Measurements from ENCODE around the gene ARHGAP26.
"Not testable (repeated sequence)": the region's sequence is repeated elsewhere in the genome, so short reads cannot be mapped to it uniquely, and the experiment has no call there.

ARHGAP26 gene

GRCh38 chr5:143199161-143199560 is 429.0 kb downstream of the ARHGAP26 start:
- DNase-seq (ENCODE audit: low read depth in 2 of 3, low spot score in 1 of 3): no peak

DNA sequence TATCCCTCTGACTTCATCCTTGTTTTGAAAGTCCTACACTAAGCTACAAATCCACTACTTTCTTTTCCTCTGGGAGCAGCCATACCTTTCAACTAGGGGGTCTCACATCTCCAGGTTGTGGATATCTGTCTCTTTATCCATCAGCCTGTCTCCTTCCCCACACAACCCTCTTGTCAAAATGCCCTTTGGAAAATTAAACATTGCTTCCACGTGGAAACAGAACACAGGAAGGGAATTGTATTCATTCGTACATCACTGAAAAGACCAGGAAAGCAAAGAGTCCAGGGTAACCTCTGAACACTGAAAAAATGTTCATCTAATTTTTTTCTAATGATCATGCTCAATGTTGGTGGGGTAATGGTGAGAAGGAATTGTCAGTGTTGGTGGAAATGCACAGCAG is 429.7 kb downstream of the ARHGAP26 start:
- no peak for DNase-seq (ENCODE audit: low read depth in 2 of 3, low spot score in 1 of 3)

DNA sequence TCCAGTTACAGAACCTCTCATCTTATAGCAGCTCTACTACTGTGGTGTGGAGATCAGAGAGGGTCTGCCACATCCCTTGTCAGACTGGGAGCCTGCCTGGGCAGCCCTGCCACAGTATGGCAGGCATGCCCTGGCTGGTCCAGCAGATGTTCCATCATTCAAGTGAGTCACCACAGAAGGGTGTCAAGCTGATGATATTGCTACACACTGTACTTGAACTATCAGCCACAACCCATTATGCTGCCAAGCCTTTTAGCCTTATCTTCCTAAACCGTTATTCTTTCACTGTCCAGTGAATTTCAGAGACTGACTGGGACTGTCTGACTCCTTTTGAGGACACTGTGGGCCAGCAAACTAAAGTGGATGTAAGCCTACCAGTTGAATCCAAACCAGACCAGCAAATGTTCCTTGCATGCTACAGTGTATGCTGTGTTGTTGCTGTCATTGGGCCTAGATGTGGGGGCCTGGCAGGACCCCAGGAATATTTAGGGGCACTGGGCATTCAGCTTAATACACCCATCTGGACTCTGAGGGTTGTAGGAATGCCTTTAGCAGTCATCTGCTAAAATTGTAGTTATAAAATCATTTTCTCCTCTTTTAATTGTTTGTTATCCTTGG is 430.7 kb downstream of the ARHGAP26 start:
- DNase-seq (ENCODE audit: low read depth in 2 of 3, low spot score in 1 of 3): no peak

GRCh38 chr5:143201589-143201988 is 431.4 kb downstream of the ARHGAP26 start:
- DNase-seq (ENCODE audit: low read depth in 2 of 3, low spot score in 1 of 3): no peak

DNA sequence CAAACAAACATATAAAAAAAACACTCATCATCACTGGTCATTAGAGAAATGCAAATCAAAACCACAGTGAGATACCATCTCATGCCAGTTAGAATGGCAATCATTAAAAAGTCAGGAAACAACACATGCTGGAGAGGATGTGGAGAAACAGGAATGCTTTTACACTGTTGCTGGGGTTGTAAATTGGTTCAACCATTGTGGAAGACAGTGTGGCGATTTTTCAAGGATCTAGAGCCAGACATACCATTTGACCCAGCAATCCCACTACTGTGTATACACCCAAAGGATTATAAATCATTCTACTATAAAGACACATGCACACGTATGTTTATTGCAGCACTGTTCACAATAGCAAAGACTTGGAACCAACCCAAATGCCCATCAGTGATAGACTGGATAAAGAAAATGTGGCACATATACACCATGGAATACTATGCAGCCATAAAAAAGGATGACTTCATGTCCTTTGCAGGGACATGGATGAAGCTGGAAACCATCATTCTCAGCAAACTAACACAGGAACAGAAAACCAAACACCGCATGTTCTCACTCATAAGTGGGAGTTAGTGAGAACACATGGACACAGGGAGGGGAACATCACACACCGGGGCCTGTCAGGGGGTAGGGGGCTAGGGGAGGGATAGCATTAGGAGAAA is 433.3 kb downstream of the ARHGAP26 start:
- not testable (repeated sequence) for DNase-seq (ENCODE audit: low read depth in 2 of 3, low spot score in 1 of 3)

DNA sequence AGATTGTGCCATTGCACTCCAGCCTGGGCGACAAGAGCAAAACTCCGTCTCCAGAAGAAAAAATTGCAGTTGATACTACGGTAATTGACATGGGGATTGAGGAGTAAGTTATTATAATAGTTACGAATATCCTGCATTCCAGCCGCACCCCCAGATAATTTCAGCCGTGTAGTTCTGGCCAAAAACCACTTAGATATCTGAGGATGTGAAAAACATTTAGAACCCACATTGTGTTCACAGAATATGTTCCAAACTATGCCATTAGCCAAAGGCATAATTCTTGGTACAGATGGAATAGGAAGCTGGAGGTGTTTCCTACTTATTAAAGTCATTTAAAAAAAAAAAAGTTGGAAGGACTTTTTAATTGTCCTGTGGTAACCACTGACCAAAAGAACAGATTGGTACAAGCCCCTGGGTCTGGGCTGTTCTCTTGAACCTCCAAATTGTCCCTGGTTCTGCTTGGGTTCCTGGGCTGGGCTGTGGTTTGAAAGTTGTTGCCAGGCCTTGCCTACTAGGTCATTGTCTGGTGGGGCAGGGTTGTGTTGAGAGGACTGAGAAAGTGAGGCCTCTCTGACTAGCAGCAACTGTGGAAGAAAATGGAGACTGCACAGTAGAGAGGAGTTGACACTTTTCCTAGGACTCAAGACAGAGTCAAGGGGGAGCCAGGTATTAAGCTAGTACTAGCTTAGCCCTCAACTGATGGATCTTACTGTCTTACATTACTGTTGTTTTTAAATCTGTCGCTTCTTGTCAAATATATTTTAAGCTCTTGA is 434.5 kb downstream of the ARHGAP26 start:
- DNase-seq (ENCODE audit: low read depth in 2 of 3, low spot score in 1 of 3): no peak

DNA sequence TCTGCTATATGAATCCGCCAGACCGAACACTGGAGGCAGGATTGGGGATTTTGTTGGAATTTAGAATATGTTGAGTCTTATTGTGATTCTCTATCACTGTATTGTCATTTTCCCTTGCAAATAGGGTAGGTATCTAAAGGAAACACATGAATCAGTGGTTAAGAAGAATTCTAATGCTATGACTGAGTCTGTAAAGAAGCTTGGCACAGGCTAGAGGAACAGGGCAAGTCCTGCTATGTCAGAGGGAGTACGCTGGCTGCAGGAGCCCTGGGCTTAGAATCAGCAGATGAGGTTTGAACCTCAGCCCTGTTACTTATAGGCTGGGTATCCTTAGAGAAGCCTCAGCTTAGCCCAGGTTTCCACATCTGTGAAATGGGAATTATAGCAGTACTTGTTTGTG is 435.2 kb downstream of the ARHGAP26 start:
- DNase-seq (ENCODE audit: low read depth in 2 of 3, low spot score in 1 of 3): no peak

DNA sequence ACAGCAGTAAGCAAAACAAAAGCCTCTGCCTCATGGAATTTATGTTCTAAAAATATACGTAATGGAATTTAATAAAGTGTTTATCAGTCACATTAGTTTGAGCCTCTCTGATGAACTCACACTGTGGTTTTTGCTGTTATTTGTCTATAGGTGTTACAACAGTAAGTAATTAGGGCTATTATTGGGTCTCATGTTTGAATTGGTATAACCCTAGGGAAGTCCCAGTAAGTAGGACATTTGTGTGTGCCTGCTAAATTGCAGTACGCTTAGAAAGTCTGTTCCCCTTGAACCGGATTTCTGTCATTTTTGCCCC is 435.7 kb downstream of the ARHGAP26 start:
- no peak for DNase-seq (ENCODE audit: low read depth in 2 of 3, low spot score in 1 of 3)

DNA sequence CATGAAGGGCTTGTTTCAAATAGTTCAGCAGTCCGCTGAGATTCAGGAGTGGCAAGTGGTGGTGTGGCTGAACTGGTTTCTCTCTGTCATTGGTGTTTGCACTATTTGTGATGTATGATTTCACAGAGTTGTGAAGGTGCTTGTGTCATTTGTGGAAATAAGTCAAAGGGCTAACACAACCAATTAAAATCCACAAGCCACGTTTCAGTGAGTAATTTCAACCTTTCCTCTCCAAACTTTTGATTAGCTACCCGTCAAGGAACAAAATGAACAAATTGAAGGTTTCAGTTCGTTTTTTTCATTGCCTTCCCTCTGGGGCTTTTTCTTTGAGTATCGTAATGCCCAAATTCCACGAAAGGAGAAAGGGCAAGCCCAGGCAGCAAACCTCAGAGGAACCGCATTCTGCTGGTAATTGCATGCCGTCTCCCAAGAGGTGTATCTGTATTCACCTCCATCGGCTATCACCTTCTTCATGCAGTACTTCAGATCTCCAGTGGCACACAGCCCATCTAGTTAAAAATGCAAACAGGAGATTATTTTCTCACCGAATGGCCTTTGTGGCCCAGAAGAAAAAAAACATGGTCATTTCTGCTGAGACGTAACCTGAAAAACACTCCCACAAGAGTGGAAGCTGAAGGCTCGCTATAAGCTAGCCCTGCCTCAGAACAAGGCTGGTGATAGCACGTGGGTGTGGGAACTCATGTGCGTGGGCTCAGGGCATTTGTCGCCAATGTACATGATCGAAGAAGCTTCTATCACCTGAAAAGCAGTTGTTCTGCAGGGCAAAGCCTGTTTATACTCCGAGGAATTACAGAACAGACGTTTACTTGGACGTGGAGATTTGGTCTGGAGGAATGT is 436.2 kb downstream of the ARHGAP26 start:
- no peak for DNase-seq (ENCODE audit: low read depth in 2 of 3, low spot score in 1 of 3)

GRCh38 chr5:143207058-143207457 is 436.9 kb downstream of the ARHGAP26 start:
- no peak for DNase-seq (ENCODE audit: low read depth in 2 of 3, low spot score in 1 of 3)

- no peak for DNase-seq (ENCODE audit: low read depth in 2 of 3, low spot score in 1 of 3)
Observed at GRCh38 chr5:143207563-143208364, 437.6 kb downstream of the ARHGAP26 start.

- DNase-seq (ENCODE audit: low read depth in 2 of 3, low spot score in 1 of 3): no peak
Observed at GRCh38 chr5:143208365-143208641, 438.1 kb downstream of the ARHGAP26 start.

DNA sequence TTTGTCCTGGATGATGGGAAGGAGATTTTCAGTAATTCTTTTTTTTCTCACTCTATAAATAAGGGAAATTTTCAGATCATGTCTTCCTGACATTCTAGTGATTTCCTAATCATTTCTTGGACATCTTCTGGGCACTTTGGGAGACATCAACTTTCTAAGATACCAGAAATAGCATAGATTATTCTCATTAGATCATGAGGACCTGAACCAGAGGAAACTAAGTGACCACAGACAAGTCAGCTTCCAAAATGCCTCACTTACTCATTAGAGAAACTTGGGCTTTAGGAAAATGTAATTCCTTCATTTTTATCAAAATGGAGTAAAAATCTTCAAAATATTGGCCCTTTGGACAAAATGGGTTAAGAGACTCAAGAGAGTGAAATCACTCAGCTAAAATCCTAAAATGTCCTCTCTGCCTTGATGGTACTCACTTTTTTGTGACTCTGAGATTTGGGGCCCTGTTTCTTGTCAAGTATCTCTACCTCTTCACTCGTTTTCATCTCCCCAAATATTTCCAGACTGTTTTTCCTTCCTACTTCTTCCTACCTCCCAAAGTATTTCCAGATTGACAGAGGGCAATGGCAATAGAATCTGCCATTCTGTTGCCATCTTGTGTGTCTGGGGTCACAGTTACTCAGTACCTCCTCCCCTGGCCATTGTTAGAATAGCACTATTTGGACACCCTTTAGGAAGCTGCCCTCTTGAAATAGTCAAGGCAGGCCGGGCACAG is 438.8 kb downstream of the ARHGAP26 start:
- DNase-seq (ENCODE audit: low read depth in 2 of 3, low spot score in 1 of 3): no peak

- DNase-seq (ENCODE audit: low read depth in 2 of 3, low spot score in 1 of 3): no peak
Observed at GRCh38 chr5:143209881-143210395, 439.8 kb downstream of the ARHGAP26 start.

- no peak for DNase-seq (ENCODE audit: low read depth in 2 of 3, low spot score in 1 of 3)
Observed at GRCh38 chr5:143210576-143210975, 440.4 kb downstream of the ARHGAP26 start.

GRCh38 chr5:143212261-143212660 is 442.1 kb downstream of the ARHGAP26 start:
- DNase-seq (ENCODE audit: low read depth in 2 of 3, low spot score in 1 of 3): no peak

GRCh38 chr5:143213231-143213850 is 443.2 kb downstream of the ARHGAP26 start:
- DNase-seq (ENCODE audit: low read depth in 2 of 3, low spot score in 1 of 3): no peak

DNA sequence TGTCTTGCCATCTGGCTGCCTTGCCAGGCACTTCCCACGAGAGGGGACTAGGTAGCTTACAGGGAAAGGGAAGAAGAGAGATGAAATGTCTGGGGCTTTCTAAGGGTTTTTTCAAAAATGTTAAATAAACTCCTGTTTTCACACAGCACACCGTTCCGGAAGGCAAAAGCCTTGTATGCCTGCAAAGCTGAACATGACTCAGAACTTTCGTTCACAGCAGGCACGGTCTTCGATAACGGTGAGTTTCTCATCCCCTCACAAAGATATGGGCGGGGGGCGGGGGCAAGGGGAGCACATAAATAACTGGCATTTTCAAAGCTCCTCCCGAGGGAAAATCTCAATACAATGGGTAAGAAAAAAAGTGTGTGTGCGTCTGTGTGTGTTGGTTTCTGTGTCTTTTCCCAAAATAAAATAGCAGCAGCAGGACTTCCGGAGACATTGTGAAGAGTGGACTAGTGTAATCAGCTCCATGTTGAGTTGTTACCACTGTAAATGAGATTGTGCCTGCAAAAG is 443.7 kb downstream of the ARHGAP26 start:
- DNase-seq (ENCODE audit: low read depth in 2 of 3, low spot score in 1 of 3): no peak

DNA sequence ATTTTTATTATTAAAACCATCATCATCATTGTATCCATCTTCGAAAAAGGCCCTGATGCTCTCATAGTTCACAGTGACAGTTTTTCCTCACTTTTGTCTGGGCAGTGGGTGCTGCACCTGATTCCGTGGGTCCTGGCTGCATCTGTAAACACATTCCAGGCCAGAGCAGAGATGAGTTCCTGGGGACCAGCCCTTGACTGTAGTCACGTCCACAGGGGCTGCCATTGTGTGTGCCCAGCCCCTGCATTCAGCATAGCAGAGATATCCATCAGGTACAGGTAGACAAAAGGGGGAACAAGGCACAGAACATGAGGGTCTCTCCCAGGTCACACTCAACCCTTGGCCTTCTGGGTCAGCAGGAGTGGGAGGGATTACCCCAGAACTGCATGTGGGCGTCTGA is 444.3 kb downstream of the ARHGAP26 start:
- no peak for DNase-seq (ENCODE audit: low read depth in 2 of 3, low spot score in 1 of 3)
